GM19099 (cell line): ENCODE measurements around the gene OLIG1.

Source experiments
- POLR2A ChIP-seq: IDR thresholded peaks from 3 replicates; pipeline ENCODE4 v1.6.1; 2011; ENCODE audit warnings: low read depth; ENCODE audit not compliant: insufficient read length; ENCODE audit errors: extremely low read depth

The OLIG1 gene

DNA sequence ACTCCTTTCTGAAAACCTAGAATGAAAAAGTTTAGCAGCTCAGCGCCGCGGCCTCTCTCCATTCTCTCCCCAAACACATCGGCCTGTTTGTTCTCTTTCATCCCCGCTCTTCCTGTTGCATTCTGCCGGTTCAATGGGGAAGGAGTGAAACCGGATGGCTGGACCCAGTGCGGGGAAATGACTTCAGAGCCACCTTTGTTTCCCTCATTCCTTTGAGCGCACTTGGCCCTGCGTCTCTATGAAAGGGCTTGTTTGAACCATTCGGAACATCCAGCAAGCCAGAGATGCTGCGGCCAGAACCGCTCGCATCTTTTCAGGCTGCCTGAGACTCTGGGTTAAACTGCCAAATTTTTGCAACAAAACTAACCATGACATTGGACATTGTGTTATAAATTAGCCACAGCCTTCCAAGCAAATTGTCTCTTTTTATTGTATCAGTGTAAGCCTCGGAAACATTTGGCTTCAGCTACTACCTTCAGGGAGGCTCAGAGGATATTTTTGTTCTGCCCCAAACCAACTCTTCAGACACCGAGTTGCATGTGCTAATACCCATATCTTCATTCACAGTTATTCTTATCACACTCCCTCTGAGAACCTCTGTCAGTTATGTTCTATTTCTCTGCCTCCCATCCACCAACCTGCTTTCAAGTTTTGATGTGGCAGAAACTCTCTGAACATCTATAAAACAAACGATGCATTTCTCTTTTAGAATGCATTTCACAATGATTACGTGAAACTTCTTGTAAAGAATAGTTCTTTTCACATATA, 5.1 kb upstream of the OLIG1 start:
- no peak for TF ChIP-seq POLR2A

DNA sequence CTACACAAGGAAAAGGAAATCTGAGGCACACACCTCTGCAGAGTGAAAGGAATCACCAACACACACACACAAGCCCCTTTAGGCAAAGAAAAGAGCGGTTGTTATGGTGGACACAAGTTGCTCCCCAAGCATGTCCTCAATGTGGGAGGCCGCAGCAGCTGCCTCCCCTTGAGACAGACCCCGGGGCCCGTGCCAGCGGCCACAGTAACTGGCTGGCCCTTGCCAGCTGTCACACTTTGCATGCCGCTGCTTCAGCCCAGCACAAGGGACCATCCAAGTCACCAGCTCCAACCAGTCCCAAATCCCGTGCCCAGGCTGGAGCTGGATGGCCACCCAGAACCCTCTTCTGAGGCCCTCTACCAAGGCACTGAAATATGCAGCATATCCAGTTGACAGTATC, 2.9 kb upstream of the OLIG1 start:
- no peak for TF ChIP-seq POLR2A

DNA sequence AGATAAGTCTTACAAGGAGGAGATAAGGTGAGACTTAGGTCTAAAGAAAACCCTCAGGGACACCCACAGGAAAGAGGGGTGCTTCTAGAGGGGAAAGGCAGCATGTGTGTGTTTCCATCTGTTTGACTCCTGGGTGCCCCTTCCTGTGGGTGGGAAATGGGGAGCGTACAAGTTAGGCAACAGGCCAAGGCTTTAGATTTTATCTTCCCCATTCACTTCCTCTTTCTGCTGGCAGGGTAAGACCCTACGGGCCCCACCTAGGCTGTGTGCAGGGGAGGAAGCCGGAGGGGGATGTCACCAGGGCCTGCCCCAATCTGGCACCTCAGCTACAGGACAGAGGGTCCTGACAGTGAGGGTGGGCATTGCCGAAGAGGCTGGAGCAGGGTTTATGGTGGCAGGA, 2.5 kb upstream of the OLIG1 start:
- TF ChIP-seq POLR2A, result no peak

DNA sequence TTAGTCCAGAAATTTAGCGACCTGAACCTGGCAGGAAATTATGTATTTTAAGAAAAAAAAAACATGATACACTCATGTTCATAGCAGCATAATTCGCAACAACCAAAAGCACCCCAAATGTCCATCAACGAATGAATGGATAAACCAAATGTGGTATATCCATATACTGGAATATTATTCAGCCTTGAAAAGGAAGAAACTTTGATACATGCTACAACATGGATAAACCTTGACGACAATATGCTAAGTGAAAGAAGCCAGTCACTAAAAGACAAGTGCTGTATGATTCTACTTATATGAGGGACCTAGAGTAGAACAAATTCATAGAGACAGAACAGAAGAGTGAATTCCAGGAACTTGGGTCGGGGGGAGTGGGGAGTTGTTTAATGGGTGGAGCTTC, 698 bp upstream of the OLIG1 start:
- no peak for TF ChIP-seq POLR2A

DNA sequence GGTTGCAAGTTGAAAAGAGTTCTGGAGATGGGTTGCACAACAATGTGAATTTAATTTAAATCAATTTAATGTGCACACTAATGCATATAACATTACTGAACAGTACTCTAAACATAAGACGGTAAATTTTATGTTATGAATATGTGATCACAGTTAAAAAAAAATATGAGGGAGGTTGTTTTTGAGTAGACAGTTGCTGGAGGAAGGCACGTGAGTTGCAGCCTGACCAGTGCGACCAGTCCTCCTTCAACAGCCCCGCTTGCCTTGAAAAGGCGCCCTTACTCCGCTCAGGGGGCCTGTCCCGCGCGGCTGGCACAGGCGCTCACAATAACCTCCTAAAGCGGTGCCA, 322 bp upstream of the OLIG1 start:
- no peak for TF ChIP-seq POLR2A

DNA sequence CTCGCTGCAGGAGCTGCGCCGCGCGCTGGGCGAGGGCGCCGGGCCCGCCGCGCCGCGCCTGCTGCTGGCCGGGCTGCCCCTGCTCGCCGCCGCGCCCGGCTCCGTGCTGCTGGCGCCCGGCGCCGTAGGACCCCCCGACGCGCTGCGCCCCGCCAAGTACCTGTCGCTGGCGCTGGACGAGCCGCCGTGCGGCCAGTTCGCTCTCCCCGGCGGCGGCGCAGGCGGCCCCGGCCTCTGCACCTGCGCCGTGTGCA, 730 bp downstream of the OLIG1 start:
- TF ChIP-seq POLR2A, result no peak

DNA sequence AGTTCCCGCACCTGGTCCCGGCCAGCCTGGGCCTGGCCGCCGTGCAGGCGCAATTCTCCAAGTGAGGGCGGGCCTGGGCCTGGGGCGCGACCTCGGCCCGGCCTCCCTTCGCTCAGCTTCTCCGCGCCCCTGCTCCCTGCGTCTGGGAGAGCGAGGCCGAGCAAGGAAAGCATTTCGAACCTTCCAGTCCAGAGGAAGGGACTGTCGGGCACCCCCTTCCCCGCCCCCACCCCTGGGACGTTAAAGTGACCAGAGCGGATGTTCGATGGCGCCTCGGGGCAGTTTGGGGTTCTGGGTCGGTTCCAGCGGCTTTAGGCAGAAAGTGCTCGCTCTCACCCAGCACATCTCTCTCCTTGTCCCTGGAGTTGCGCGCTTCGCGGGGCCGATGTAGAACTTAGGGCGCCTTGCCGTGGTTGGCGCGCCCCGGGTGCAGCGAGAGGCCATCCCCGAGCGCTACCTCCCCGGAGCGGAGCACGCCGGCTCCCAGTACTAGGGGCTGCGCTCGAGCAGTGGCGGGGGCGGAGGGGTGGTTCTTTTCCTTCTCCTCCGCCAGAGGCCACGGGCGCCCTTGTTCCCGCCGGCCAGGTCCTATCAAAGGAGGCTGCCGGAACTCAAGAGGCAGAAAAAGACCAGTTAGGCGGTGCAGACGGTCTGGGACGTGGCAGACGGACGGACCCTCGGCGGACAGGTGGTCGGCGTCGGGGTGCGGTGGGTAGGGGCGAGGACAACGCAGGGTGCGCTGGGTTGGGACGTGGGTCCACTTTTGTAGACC, 1.2 kb downstream of the OLIG1 start:
- no peak for TF ChIP-seq POLR2A

DNA sequence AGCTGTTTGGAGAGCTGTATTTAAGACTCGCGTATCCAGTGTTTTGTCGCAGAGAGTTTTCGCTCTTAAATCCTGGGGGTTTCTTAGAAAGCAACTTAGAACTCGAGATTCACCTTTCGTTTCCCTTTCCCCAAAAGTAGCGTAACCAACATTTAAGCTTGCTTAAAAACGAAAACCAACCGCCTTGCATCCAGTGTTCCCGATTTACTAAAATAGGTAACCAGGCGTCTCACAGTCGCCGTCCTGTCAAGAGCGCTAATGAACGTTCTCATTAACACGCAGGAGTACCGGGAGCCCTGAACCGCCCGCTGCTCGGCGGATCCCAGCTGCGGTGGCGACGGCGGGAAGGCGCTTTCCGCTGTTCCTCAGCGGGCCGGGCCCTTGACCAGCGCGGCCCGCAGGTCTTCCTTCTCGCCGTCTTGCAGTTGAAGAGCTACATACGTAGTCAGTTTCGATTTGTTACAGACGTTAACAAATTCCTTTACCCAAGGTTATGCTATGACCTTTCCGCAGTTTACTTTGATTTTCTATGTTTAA, 1.9 kb downstream of the OLIG1 start:
- no peak for TF ChIP-seq POLR2A

DNA sequence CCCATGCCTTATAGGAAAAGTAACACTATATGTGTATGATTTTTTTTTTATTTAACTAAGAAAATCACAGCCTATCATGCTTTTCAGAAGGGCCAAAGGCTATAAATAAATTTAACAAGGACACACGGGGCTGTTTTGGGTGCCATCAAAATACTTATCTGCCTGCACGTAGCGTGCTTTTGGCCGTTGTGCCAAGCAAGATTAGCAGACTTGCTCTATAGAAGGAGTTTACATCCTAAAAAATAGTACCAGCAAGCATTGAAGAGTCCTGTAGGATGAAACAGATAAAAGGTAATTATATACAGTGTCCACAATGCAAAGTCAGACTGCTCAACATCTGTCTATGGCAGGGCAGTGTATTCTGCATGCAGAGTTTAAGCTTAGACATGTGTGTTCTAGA, 3.7 kb downstream of the OLIG1 start:
- TF ChIP-seq POLR2A, result no peak

DNA sequence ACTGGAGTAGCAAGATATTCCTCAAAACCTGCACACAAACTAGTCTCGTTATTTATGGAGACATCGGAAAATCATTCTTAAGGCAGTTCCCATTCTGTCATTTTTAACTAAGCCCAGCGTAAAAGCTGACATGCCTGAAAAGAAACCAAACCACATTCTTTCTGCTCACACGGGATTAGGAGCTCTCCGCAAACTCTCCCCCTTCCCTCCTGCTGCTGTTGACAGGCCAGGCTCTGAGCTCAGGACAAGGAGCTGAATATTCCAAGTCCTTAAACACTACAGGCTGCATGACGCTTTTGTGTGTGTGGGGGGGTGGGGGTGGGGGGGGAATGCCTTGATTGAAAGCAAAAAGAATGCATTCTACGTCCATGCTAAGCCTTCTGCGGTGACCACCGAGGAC, 5.2 kb downstream of the OLIG1 start:
- TF ChIP-seq POLR2A, result no peak

DNA sequence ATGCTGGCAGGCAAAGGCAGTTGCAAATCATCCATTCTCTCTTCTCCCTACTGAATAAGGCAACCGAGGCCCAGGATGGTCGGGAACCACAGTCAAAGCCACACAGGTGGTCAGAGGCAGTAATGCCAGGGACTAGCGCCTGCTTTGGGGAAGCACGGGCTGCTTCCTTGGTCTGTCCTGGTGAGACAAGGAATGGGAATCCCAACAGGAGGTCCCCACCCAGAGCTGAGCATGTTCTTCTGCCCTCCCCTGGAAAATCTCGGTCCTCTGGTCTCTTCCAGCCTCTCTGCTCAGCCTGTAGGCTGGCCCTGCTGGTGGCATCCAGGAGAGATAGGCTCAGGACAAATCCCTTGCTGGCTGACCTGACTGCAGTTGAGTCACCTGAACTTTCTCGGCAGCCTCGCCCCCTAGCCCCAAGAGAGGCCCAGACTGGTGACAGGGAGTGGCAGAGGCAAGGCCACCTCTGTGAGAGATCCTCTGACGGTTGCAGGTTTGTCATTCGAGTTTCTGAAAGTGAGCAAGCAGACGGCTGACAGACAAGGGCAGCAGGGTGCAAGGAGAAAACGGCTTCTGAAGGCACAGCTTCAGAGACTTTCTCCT, 5.8 kb downstream of the OLIG1 start:
- TF ChIP-seq POLR2A, result no peak

DNA sequence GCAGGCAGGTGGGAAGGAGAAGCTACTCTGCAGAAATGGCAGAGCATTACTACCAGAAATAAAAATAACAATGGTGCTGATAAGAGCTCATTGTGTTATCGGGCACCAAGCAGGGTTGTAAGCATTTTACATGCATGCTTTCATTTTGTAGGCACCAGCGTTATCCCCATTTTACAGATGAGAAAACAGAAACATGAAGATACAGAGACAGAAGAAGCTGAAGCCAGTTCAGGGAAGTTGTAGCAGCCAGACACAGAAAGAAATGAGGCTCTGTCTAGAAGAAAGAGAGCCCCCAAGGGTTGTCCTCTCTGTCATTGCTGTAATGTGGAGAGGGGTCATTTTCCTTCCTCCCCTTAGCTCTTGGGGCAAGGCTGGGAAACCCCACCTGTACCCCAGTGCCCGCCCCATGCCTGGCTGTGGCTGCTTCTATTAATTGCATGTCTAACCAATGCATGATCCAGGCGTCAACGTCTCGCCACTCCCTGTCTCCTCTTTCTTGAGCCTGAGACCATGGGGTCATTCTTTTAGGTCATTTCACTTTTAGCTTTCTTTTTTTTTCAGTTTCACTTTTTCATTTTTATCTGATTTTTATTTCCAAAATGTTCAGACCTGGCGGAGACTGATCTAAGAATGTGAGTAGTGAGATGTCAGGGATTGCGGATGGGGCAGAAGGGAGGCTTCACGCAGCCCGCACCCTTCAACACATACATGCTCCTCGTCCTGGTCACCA, 6.8 kb downstream of the OLIG1 start:
- no peak for TF ChIP-seq POLR2A

DNA sequence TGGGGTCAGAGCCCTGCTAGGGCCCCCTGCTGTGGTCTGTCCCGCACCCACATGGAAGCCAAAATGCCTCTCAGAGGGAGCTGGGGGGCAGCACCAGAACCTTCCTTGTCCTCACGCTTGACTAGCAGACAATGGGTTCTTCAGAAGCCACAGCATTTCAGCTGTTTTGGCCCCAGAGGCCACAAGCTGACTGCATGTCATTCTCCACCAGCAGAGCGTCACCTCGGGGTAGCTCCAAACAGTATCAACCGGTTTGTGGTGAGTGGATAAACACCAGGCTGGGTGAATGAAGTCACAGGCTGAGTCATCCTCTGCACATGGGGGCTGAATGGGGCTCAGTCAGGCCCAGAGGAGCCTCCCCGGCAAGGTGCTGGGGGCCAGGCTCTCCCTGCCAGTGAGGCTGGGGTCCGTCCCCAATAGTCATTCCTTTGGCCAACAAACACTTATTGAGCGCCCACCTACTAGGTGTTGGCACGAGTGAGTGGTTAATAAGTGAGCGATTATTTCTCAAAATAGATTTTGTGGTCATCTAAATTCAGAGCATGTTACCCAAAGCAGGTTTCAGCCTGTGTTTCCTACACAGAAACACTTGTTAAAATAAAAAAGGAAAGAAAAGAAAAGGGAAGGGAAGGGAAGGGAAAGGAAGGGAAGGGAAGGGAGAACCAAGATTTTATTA, 9.1 kb downstream of the OLIG1 start:
- peak; percentile 45 for TF ChIP-seq POLR2A

DNA sequence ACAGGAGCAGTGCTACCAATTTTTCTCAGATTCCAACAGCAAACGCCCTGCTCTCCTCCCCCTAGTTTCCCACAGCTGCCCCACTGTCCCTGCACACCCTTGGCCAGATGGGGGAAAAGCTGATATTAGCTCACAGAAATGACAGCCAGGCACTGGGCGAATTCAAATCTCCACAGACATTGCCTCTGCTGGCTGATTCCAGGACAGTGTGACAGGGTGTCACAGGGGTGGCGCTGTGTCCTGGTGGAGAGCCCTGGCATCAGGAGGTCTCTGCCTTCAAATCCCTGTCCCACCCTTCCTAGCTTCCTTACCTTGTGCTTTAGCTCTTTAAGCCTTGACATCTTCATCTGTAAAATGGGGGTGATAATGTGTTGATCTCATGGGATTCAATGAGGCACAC, 10.4 kb downstream of the OLIG1 start:
- TF ChIP-seq POLR2A, result no peak

DNA sequence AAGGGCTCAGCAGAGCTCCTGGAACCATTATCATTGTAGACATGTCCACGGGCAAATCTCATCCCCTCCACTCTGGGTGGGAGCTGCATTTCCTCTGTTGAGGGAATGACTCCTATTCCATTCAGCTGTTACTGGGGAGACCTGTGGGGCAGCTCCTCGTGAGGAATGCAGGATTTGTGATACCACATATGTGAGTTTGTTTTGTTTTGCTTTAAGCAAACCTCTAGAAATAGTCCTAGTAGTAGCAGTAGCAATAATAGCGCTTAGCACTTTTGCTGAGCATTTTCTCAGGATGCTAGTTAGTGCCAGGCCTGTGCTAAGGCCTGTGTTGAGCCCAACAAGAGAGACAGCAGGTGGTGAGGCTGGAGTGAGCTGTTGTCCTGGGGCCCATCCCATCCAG, 10.8 kb downstream of the OLIG1 start:
- no peak for TF ChIP-seq POLR2A
